HG03520 (cell line): ENCODE measurements around the gene STK33.

ENCODE experiments used
- ATAC-seq: cut with Tn5 transposase; IDR thresholded peaks from one replicate; pipeline ENCODE4 v1.9.1; 2021; ENCODE audit warnings: mild to moderate bottlenecking, moderate library complexity; ENCODE audit not compliant: unreplicated experiment

The STK33 gene

GRCh38 chr11:8459711-8460399, 134.2 kb downstream of the STK33 start:
- no peak for ATAC-seq

GRCh38 chr11:8442301-8442700, 151.7 kb downstream of the STK33 start:
- ATAC-seq = no peak

GRCh38 chr11:8440649-8441048, 153.4 kb downstream of the STK33 start:
- ATAC-seq = no peak

- ATAC-seq = no peak
These were observed 164.5 kb downstream of the STK33 start for GRCh38 chr11:8429483-8429882.

GRCh38 chr11:8426076-8426475, 168.0 kb downstream of the STK33 start:
- no peak for ATAC-seq

GRCh38 chr11:8415195-8415594, 178.8 kb downstream of the STK33 start:
- ATAC-seq = no peak

- ATAC-seq = no peak
These were observed 185.7 kb downstream of the STK33 start for GRCh38 chr11:8408151-8408941.

GRCh38 chr11:8403310-8403709, 190.7 kb downstream of the STK33 start:
- no peak for ATAC-seq

- no peak for ATAC-seq
These were observed 201.1 kb downstream of the STK33 start for GRCh38 chr11:8392886-8393285.

- no peak for ATAC-seq
These were observed 201.9 kb downstream of the STK33 start for GRCh38 chr11:8392166-8392565.

- no peak for ATAC-seq
These were observed 203.0 kb downstream of the STK33 start for GRCh38 chr11:8390851-8391612.

GRCh38 chr11:8389029-8389996, 204.7 kb downstream of the STK33 start:
- no peak for ATAC-seq

GRCh38 chr11:8387693-8388092, 206.3 kb downstream of the STK33 start:
- no peak for ATAC-seq

GRCh38 chr11:8387141-8387540, 206.9 kb downstream of the STK33 start:
- ATAC-seq = no peak

- no peak for ATAC-seq
These were observed 207.7 kb downstream of the STK33 start for GRCh38 chr11:8386134-8386864.

- ATAC-seq = no peak
These were observed 209.7 kb downstream of the STK33 start for GRCh38 chr11:8384199-8384821.

- no peak for ATAC-seq
These were observed 210.4 kb downstream of the STK33 start for GRCh38 chr11:8383627-8384026.

- ATAC-seq = no peak
These were observed 210.8 kb downstream of the STK33 start for GRCh38 chr11:8383227-8383626.

- ATAC-seq = no peak
These were observed 211.5 kb downstream of the STK33 start for GRCh38 chr11:8382436-8383053.
